ENCODE results near the gene SPI1.

The SPI1 gene

DNA sequence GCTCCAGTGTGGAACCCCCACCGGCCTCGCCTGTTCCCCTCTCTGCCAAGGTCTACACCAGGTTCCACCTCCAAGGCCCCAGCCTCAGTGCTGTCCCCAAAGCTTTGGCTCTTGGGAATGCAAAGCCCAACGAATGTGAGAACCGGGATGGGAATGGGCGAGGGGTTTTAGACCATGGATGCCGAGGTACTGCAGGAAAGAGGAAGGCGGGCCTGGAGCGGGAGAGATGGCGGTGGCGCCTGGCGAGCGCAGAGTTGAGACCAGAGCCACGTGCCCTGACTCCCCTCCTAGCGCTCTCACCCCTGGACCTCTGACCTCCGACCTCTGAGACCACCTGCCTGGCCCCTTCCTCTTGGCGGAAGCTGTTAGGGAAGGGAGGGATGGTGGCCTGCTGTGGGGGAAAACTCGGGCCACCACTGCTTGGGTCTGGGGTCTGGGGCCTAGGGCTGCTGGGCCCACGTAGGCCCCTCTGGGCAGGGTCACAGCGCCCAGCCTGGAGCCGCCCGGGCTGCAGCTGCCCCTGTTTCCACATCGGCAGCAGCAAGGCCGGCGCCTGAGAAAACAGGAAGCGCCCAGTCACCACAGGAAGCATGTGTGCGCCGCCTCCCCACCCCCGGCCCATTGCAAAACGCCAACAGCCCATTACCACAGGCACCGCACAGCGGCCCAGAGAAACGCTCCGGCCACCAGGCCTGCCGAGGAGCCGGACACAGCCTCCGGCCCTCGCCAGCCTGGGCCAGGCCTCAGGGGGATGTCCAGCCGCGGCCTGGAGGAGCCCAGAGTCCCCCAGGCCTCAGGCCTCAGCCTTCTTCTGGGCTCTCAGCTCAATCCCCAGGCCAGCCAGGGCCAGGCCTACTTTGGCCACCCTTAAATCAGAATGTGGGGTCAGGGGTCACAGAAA lies 16.2 kb upstream of the SPI1 start:
- Histone ChIP-seq H3K9me3 (ENCODE audit: control insufficient read depth in 2 of 2, low read length in 2 of 2) (no peaks in the 10 kb centered on the region), H3K36me3 (ENCODE audit: control insufficient read depth in 2 of 2, insufficient read depth in 2 of 2, low read length in 2 of 2) (no peaks in the 10 kb centered on the region), H3K27ac (ENCODE audit: low read depth in 2 of 2, low read length in 2 of 2) (peak overlapping the region; percentile 70 to 89), H3K9ac (ENCODE audit: low read depth in 1 of 2, low read length in 2 of 2) (peak overlapping the region; percentile 60), H3K27me3 (ENCODE audit: control insufficient read depth in 2 of 2, insufficient read depth in 2 of 2, low read length in 2 of 2) (no peaks in the 10 kb centered on the region), H3K4me3 (ENCODE audit: low read length in 2 of 2) (peak overlapping the region; percentile 20 to 38), H3K4me1 (ENCODE audit: control insufficient read depth in 2 of 2, insufficient read depth in 2 of 2, low read length in 2 of 2) (peaks cover 13 to 18% of the 10 kb centered on the region in 2 donors)

DNA sequence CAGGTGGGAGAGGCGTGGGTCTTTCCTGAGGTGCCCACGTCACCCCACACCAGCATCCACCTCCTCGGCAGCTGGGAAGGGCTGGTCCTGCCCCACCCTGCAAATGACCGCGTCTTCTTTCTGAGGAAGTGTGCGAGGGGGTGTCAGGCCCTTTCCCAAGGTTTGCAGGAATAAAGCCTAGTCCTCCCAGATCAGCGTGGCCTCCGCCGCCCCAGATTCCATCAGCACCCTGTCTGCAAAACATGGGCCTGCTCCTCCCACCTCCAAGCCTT lies 15.6 kb upstream of the SPI1 start:
- H3K27ac ChIP-seq (ENCODE audit: low read depth in 2 of 2, low read length in 2 of 2), result peak overlapping the region; percentile 70 to 89
- peaks cover 13 to 17% of the 10 kb centered on the region in 2 donors for H3K4me1 ChIP-seq (ENCODE audit: control insufficient read depth in 2 of 2, insufficient read depth in 2 of 2, low read length in 2 of 2)
- H3K27me3 ChIP-seq (ENCODE audit: control insufficient read depth in 2 of 2, insufficient read depth in 2 of 2, low read length in 2 of 2), result no peaks in the 10 kb centered on the region
- no peaks in the 10 kb centered on the region for H3K9me3 ChIP-seq (ENCODE audit: control insufficient read depth in 2 of 2, low read length in 2 of 2)
- H3K9ac ChIP-seq (ENCODE audit: low read depth in 1 of 2, low read length in 2 of 2), result peak overlapping the region in 1 of 2 donors; percentile 14
- no peaks in the 10 kb centered on the region for H3K36me3 ChIP-seq (ENCODE audit: control insufficient read depth in 2 of 2, insufficient read depth in 2 of 2, low read length in 2 of 2)
- peak overlapping the region in 1 of 2 donors; percentile 20 for H3K4me3 ChIP-seq (ENCODE audit: low read length in 2 of 2)

DNA sequence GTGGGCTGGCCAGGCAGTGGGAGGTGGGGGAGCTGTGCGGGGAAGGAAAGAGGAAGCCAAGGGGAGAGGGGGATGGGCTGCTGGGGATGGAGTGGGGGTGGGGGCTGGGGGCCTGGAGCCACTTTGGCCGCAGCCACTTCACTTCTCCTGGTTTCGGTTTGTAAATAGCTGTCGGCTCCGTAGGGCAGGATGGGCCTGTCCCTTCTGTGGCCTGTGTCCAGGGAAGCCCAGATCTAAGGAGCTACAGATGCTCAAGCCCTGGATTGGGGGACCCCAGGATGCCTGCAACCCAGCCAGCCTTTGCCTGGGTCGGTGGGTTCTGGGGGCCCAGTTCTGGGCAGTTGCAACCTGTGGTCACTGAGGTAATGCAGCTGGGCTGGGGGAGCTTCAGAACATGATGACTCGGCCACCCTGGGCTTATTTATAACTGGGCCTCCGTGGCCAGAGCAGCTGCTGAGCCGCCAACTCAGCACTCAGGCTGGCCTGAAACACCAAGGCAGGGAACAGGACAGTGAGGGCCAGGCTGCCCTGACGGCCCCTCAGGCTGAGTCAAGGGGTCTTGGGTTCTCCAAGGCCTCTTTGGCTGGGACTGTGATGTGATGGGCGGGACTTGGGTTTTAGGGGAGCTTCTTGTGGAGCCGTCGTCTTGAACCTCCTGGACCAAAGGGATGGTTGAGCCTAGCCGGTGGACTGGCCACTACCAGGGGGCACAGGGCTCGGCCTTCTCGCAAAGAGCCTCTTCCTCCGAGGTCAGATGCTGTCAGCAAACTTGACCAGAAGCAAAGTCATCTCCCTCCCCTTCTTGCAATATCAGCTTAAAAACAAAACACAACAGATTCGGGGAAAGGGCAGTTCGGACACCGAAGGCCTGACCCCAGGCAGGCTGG lies 15.1 kb upstream of the SPI1 start:
- peak overlapping the region in 1 of 2 donors; percentile 4 for H3K4me3 ChIP-seq (ENCODE audit: low read length in 2 of 2)

GRCh38 chr11:47392546-47393162 lies 14.3 kb upstream of the SPI1 start:
- Histone ChIP-seq H3K4me1 (ENCODE audit: control insufficient read depth in 2 of 2, insufficient read depth in 2 of 2, low read length in 2 of 2) (peaks cover 13 to 17% of the 10 kb centered on the region in 2 donors), H3K36me3 (ENCODE audit: control insufficient read depth in 2 of 2, insufficient read depth in 2 of 2, low read length in 2 of 2) (no peaks in the 10 kb centered on the region), H3K9ac (ENCODE audit: low read depth in 1 of 2, low read length in 2 of 2) (no peak overlapping the region), H3K27me3 (ENCODE audit: control insufficient read depth in 2 of 2, insufficient read depth in 2 of 2, low read length in 2 of 2) (no peaks in the 10 kb centered on the region), H3K9me3 (ENCODE audit: control insufficient read depth in 2 of 2, low read length in 2 of 2) (no peaks in the 10 kb centered on the region), H3K27ac (ENCODE audit: low read depth in 2 of 2, low read length in 2 of 2) (peak overlapping the region; percentile 70 to 89), H3K4me3 (ENCODE audit: low read length in 2 of 2) (no peak overlapping the region)

More for the DNA sequence above, 15.1 kb upstream of the SPI1 start:
- Histone ChIP-seq H3K27ac (ENCODE audit: low read depth in 2 of 2, low read length in 2 of 2) (peak overlapping the region; percentile 70 to 89), H3K36me3 (ENCODE audit: control insufficient read depth in 2 of 2, insufficient read depth in 2 of 2, low read length in 2 of 2) (no peaks in the 10 kb centered on the region), H3K9ac (ENCODE audit: low read depth in 1 of 2, low read length in 2 of 2) (peak overlapping the region; percentile 14 to 26), H3K9me3 (ENCODE audit: control insufficient read depth in 2 of 2, low read length in 2 of 2) (no peaks in the 10 kb centered on the region), H3K27me3 (ENCODE audit: control insufficient read depth in 2 of 2, insufficient read depth in 2 of 2, low read length in 2 of 2) (no peaks in the 10 kb centered on the region), H3K4me1 (ENCODE audit: control insufficient read depth in 2 of 2, insufficient read depth in 2 of 2, low read length in 2 of 2) (peaks cover 13 to 17% of the 10 kb centered on the region in 2 donors)

DNA sequence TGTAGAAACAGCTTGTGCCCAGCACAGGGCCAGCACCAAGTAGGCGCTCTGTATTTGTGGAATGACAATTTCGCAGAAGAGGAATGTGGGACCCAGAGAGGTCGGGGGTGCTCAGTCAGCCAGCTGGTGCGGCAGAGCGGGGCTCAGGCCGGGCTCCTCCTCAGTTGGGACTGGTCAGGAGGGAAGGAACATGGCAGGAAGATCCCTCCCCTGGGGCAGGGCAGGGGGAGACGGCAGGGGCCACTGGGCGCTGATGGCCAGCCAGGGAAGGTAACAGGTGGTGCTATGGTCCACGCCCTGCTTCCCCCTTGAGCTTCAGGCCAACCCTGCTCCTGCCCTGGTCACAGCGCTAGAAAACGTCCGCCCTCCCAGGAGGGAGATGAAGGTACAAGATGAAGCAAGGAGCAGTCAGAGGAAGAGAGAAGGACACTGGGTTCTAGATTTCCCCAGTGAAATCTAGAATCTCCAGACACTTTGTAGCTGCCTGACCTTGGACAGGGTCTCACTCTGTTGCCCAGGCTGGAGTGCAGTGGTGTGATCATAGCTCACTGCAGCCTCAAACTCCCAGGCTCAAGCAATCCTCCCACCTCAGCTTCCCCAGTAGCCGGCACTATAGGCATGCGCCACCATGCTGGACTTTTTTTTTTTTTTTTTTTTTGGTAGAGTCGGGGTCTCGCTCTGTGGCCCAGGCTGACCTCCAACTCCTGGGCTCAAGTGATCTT lies 13.5 kb upstream of the SPI1 start:
- Histone ChIP-seq H3K36me3 (ENCODE audit: control insufficient read depth in 2 of 2, insufficient read depth in 2 of 2, low read length in 2 of 2) (no peaks in the 10 kb centered on the region), H3K4me1 (ENCODE audit: control insufficient read depth in 2 of 2, insufficient read depth in 2 of 2, low read length in 2 of 2) (peaks cover 13 to 17% of the 10 kb centered on the region in 2 donors), H3K27ac (ENCODE audit: low read depth in 2 of 2, low read length in 2 of 2) (peak overlapping the region; percentile 14 to 89), H3K27me3 (ENCODE audit: control insufficient read depth in 2 of 2, insufficient read depth in 2 of 2, low read length in 2 of 2) (no peaks in the 10 kb centered on the region), H3K9me3 (ENCODE audit: control insufficient read depth in 2 of 2, low read length in 2 of 2) (no peaks in the 10 kb centered on the region), H3K9ac (ENCODE audit: low read depth in 1 of 2, low read length in 2 of 2) (peak overlapping the region in 1 of 2 donors; percentile 14), H3K4me3 (ENCODE audit: low read length in 2 of 2) (no peak overlapping the region)

GRCh38 chr11:47391077-47391583 lies 12.8 kb upstream of the SPI1 start:
- Histone ChIP-seq H3K9ac (ENCODE audit: low read depth in 1 of 2, low read length in 2 of 2) (no peak overlapping the region), H3K4me3 (ENCODE audit: low read length in 2 of 2) (no peak overlapping the region), H3K36me3 (ENCODE audit: control insufficient read depth in 2 of 2, insufficient read depth in 2 of 2, low read length in 2 of 2) (no peaks in the 10 kb centered on the region), H3K27me3 (ENCODE audit: control insufficient read depth in 2 of 2, insufficient read depth in 2 of 2, low read length in 2 of 2) (no peaks in the 10 kb centered on the region), H3K27ac (ENCODE audit: low read depth in 2 of 2, low read length in 2 of 2) (peak overlapping the region in 1 of 2 donors; percentile 89), H3K9me3 (ENCODE audit: control insufficient read depth in 2 of 2, low read length in 2 of 2) (no peaks in the 10 kb centered on the region), H3K4me1 (ENCODE audit: control insufficient read depth in 2 of 2, insufficient read depth in 2 of 2, low read length in 2 of 2) (peaks cover 13 to 17% of the 10 kb centered on the region in 2 donors)

DNA sequence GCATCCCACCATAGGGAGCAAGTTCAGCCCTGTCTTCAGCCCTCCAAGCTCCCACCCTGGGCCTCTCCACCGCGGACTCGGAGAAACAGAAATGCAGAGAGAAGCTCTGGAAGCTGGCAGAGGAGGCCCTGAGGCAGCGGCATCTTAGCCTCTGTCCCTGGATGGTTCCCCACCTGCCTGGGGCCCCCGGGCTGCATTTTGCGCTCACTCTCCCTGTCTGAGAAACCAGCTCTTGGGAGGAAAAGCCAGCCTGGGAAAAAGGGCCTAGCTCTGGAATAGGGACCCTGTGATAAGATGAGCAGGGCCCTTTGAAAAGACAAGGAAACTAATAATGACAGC lies 12.0 kb upstream of the SPI1 start:
- Histone ChIP-seq H3K36me3 (ENCODE audit: control insufficient read depth in 2 of 2, insufficient read depth in 2 of 2, low read length in 2 of 2) (no peaks in the 10 kb centered on the region), H3K27ac (ENCODE audit: low read depth in 2 of 2, low read length in 2 of 2) (peak overlapping the region in 1 of 2 donors; percentile 89), H3K27me3 (ENCODE audit: control insufficient read depth in 2 of 2, insufficient read depth in 2 of 2, low read length in 2 of 2) (no peaks in the 10 kb centered on the region), H3K4me1 (ENCODE audit: control insufficient read depth in 2 of 2, insufficient read depth in 2 of 2, low read length in 2 of 2) (peaks cover 10 to 16% of the 10 kb centered on the region in 2 donors), H3K9ac (ENCODE audit: low read depth in 1 of 2, low read length in 2 of 2) (no peak overlapping the region), H3K4me3 (ENCODE audit: low read length in 2 of 2) (no peak overlapping the region), H3K9me3 (ENCODE audit: control insufficient read depth in 2 of 2, low read length in 2 of 2) (no peaks in the 10 kb centered on the region)

DNA sequence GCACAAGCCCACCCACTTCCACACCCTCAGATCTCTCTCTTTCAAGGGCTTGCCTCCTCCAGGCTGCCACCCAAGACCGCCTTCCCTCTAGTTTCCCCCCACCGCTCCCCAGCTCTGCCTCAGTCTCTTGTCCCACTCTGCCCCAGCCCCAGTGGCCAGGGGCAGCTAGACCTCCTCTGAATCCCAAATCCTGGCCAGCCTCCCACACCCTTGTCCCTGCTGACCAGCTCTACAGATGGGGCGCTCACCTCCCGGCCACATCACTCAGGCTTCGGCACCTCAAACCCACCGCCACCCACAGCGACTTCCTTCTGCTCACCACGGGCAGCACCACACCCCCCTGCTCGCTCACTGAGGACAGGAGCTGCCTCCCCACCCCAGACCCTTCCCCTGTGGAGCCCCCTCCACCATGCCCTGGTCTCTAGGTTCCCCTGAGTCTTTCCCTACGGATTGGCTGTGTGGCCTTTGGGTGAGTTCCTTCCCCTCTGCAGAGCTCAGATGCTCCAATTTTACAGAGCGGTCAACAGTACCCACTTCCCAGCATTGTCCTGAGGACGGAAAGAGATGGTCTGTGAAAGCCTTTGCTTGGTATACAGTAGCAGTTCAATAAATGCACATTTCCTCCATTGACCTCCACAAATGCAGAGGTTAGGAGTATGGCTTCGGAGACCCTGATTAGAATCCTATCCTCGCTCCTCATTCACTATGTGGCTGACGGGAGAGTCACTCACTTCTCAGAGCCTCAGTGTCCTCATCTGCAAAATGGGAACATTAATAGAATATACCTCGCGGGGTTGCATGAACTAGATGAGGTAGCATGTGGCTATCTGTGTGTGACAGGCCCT lies 11.5 kb upstream of the SPI1 start:
- H3K4me3 ChIP-seq (ENCODE audit: low read length in 2 of 2), result no peak overlapping the region
- peak overlapping the region in 1 of 2 donors; percentile 89 for H3K27ac ChIP-seq (ENCODE audit: low read depth in 2 of 2, low read length in 2 of 2)
- H3K9me3 ChIP-seq (ENCODE audit: control insufficient read depth in 2 of 2, low read length in 2 of 2), result no peaks in the 10 kb centered on the region
- no peaks in the 10 kb centered on the region for H3K36me3 ChIP-seq (ENCODE audit: control insufficient read depth in 2 of 2, insufficient read depth in 2 of 2, low read length in 2 of 2)
- no peaks in the 10 kb centered on the region for H3K27me3 ChIP-seq (ENCODE audit: control insufficient read depth in 2 of 2, insufficient read depth in 2 of 2, low read length in 2 of 2)
- H3K9ac ChIP-seq (ENCODE audit: low read depth in 1 of 2, low read length in 2 of 2), result no peak overlapping the region
- peaks cover 10% of the 10 kb centered on the region in 2 donors for H3K4me1 ChIP-seq (ENCODE audit: control insufficient read depth in 2 of 2, insufficient read depth in 2 of 2, low read length in 2 of 2)

Data from mucosa of rectum (tissue), 2 donors.